ENCODE measurements around the gene MAP2.
"Not testable (repeated sequence)": the region's sequence is repeated elsewhere in the genome, so short reads cannot be mapped to it uniquely, and the experiment has no call there.

Gene MAP2

GRCh38 chr2:209598227-209598626 lies 174.4 kb downstream of the MAP2 start:
- DNase-seq = not testable (repeated sequence)

GRCh38 chr2:209600341-209601171 lies 176.7 kb downstream of the MAP2 start:
- DNase-seq = no peak

DNA sequence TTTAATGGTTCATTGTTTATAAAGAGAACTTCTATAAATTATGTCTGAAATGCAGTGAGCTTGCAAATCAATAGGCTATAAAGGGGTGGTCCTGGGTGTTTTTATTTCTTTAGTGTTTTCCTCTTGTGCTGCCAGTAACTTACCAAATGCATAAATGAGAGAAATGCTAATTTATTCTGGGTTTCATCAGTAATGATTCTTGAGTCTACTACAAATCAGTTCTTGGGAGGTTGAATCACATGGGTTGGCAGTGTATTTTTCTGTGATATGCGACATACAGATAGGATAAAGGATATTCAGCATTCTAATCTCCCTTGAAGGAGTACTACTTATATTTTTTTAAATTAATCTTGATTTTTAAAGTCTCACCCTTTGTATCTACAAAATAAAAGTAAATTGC lies 177.7 kb downstream of the MAP2 start:
- no peak for DNase-seq

DNA sequence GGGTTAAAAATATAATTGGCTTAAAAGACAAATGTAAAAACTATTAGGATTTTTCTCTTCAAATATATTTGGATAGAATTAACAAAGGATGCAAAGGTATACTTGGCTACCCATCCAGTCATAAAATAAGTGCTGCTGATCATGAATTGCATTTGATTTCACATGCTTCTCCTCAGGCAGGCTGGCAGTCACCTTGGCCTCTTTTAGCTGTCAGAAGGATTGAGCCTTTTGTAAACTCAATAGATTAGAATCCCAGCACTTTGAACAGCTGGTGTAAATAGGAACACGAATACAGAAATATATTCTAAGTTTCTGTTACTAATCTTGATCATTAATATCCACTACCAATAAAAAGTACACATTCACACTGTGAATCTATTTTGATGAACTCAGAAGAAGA lies 178.4 kb downstream of the MAP2 start:
- no peak for DNase-seq

GRCh38 chr2:209609531-209609930 lies 185.7 kb downstream of the MAP2 start:
- DNase-seq = no peak

DNA sequence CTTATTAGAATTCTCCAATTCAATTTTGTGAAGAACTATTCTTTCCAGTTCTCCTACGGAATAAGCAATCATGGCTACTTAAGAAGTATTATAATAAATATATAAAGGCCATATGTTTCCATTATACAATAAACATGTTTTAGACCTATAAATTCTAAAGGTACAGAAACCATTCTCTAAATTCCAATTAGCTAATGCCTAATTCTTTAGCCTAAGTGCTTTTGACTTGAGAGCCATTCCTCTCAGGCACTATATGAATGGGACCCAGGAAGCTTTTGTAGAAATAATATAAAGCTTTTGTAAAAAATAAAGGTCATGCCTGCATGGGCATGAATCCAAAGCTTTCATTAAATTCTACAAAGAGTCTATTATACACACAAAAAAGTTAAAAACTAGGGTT lies 186.8 kb downstream of the MAP2 start:
- no peak for DNase-seq

- no peak for DNase-seq
Measured at GRCh38 chr2:209613649-209614305, 189.9 kb downstream of the MAP2 start.

GRCh38 chr2:209614690-209615369 lies 191.0 kb downstream of the MAP2 start:
- no peak for DNase-seq

GRCh38 chr2:209619782-209620181 lies 195.9 kb downstream of the MAP2 start:
- DNase-seq = no peak

GRCh38 chr2:209624192-209624938 lies 200.5 kb downstream of the MAP2 start:
- no peak for DNase-seq

DNA sequence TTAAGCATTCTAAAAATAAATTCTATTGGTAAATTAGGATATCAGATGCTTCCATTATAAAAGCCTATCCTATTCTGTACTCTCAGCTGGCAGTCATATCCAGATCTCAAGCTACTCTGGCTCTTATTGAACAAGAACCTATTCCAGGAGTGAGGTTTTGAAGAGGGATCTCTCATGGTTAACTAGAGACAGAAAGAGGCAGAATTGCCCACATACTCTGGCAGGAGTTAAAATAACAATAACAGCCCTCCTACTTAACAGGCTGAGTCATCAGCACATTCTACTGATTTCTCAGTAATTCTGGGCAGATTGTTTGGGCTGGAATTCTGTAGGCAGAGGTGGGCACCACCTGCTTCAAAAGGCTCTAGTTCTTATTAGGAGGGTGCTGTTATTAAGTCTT lies 205.8 kb downstream of the MAP2 start:
- no peak for DNase-seq

DNA sequence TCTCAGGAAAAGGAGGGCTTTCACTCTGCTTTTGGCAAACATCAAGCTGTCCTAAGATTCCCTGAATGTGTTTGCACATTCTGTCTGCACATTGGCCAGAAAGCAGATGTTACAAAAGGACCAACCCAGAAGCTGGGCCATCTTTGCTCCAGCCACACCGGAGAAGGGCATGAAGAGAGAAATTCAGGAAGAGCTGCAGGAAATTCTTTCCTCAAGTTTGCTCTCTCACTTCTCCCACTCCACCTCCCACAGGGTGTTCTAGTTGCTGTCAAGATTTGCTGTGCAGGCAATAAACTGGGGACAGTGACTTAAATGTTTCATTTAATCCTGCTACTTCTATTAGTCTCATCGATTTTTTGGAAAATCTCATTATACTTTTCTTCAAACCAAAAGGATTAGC lies 210.1 kb downstream of the MAP2 start:
- no peak for DNase-seq

DNA sequence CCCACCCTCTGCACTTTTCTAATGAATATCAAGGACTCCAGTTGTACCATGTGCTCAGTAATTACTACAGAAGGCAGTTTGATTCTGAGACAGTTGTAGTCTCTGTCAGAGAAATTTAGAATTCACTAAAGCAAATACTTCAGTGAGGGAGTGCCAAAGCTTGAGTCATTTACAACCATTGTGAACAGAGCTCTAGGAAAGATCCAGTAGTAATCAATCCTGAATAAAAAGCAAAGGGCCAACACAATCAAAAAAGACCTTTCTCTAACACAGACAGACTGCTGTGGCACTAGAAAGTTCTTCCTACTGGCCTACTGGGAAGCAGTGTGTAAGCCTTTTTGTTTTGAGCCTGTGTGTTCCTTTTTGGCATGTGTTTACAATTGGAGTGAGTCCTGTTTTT lies 212.2 kb downstream of the MAP2 start:
- DNase-seq = no peak

GRCh38 chr2:209637293-209637692 lies 213.4 kb downstream of the MAP2 start:
- no peak for DNase-seq

- DNase-seq = no peak
Measured at GRCh38 chr2:209638346-209638745, 214.5 kb downstream of the MAP2 start.

- no peak for DNase-seq
Measured at GRCh38 chr2:209640358-209640757, 216.5 kb downstream of the MAP2 start.

DNA sequence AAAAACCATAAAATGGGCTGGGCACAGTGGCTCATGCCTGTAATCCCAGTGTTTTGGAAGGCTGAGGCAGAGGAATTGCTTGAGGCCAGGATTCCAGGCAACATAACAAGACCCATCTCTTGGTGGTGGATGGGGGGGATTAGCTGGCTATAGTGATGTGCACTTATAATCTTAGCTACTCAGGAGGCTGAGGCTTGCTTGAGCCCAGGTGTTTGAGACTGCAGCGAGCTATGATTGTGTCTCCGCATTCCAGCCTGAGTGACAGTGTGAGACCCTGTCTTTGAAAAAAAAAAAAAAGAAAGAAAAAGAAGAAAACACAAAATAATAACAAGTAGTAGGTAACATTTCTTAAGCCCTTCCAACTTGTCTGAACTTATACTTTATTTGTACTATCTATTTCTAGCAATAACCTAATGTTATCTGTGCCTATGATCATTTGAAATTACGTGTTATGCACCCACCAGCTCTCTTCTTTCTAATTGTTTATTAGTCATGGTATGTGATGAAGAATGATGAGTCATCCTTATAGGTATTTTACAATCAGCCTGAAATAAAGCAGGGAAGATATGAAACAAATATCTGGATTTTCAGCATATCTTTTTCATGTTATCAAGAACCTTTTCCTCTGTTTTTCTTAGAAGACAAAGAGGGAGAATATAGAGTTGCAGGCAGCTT lies 218.4 kb downstream of the MAP2 start:
- DNase-seq = no peak

GRCh38 chr2:209644842-209645241 lies 221.0 kb downstream of the MAP2 start:
- no peak for DNase-seq

DNA sequence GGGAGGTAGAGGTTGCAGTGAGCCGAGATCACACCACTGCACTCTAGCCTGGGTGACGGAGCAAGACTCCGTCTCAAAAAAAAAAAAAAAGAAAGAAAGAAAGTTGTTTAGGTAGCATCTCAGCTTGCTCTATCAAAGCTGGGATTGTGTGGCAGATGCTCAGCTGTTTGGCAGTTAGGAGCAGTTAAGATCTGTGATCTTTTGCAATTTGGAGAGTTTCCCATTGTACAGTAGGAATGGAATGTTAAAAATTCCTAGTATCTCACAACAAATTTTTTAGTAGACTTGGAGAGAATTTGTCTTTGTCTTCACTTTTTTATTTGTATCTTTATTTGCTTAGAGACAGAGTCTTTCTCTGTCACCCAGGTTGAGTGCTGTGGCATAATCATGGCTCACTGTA lies 224.9 kb downstream of the MAP2 start:
- DNase-seq = no peak

DNA sequence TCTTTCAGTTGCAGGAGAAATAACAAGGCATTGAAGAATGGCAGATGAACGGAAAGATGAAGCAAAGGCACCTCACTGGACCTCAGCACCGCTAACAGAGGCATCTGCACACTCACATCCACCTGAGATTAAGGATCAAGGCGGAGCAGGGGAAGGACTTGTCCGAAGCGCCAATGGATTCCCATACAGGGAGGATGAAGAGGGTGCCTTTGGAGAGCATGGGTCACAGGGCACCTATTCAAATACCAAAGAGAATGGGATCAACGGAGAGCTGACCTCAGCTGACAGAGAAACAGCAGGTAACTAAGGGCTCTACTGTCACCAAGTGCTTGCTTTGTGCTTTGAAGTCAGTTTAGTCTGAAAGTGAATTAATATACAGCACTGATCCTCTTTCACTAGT lies 229.3 kb downstream of the MAP2 start:
- no peak for DNase-seq

DNA sequence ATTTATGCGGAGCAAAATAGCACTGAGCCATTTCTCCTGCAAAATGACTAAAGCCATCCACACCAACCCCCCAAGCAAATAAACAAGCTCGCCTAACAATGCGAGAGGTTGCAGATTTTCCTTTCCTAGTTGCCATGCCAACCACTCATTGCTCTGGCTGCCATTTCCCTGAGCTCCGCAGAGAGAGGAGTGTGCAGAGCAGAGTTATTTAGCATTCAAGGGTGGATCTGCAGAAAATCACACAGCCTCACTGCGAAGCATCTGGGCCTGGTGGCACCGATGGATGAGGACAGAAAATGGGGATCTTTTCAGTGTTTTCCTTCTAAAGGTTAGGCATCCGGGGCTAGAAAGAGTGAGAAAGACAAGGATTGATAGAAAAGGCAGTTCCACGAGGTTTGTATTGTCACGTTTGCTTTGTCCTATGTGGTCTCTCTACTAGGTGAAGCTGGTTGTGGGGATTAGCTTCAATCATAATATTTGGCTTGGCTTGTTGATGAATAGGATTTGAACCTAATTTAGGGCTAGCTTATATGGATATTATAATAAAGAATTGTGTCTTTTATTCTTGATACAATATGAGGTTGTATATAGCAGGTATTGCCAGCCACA lies 237.5 kb downstream of the MAP2 start:
- peak; percentile 36 for DNase-seq

DNA sequence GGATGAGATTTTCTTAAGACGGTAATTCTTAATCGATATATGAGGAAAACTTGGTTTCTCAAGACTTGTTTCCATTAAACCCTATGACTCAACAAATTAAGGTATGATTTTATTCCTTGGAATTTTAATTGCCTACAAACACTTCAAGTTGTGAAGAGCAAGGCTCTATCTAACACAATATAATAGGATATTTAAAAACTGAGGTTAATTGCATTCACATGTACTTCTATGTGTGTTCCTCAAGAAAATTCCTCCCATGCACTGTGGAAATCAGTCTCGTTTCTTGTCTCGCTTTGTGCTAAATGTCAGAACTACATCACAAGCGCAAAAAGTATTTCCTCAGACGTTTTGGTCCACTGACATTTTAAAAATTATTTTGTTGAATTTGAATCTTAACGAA lies 238.2 kb downstream of the MAP2 start:
- DNase-seq = no peak
